ENCODE data around the gene MALRD1.

The MALRD1 gene

GRCh38 chr10:19385846-19386450, 337.3 kb downstream of the MALRD1 start:
- no peak for DNase-seq

GRCh38 chr10:19408924-19409323, 360.3 kb downstream of the MALRD1 start:
- DNase-seq: no peak

- no peak for DNase-seq
These were observed 362.5 kb downstream of the MALRD1 start for GRCh38 chr10:19411119-19411518.

- peak; percentile 67 for DNase-seq
These were observed 363.9 kb downstream of the MALRD1 start for GRCh38 chr10:19412531-19412930.

- no peak for DNase-seq
These were observed 367.6 kb downstream of the MALRD1 start for GRCh38 chr10:19416164-19416563.

GRCh38 chr10:19417740-19418139, 369.1 kb downstream of the MALRD1 start:
- DNase-seq: peak; percentile 50

GRCh38 chr10:19421674-19422073, 373.1 kb downstream of the MALRD1 start:
- peak; percentile 6 for DNase-seq

- no peak for DNase-seq
These were observed 377.4 kb downstream of the MALRD1 start for GRCh38 chr10:19426034-19426433.

GRCh38 chr10:19431622-19432351, 383.2 kb downstream of the MALRD1 start:
- no peak for DNase-seq

- DNase-seq: no peak
These were observed 401.3 kb downstream of the MALRD1 start for GRCh38 chr10:19449860-19450259.

GRCh38 chr10:19451356-19451755, 402.8 kb downstream of the MALRD1 start:
- DNase-seq: no peak

- no peak for DNase-seq
These were observed 403.3 kb downstream of the MALRD1 start for GRCh38 chr10:19451937-19452336.

- no peak for DNase-seq
These were observed 405.4 kb downstream of the MALRD1 start for GRCh38 chr10:19453967-19454366.

- DNase-seq: no peak
These were observed 413.0 kb downstream of the MALRD1 start for GRCh38 chr10:19461588-19461987.

GRCh38 chr10:19466709-19467108, 418.1 kb downstream of the MALRD1 start:
- DNase-seq: no peak

GRCh38 chr10:19468413-19468812, 419.8 kb downstream of the MALRD1 start:
- peak; percentile 20 for DNase-seq

GRCh38 chr10:19469521-19469920, 420.9 kb downstream of the MALRD1 start:
- DNase-seq: no peak

- DNase-seq: no peak
These were observed 431.3 kb downstream of the MALRD1 start for GRCh38 chr10:19479854-19480253.

GRCh38 chr10:19480353-19480752, 431.8 kb downstream of the MALRD1 start:
- DNase-seq: peak; percentile 13

- no peak for DNase-seq
These were observed 434.8 kb downstream of the MALRD1 start for GRCh38 chr10:19483421-19483820.

GRCh38 chr10:19488592-19489280, 440.1 kb downstream of the MALRD1 start:
- DNase-seq: peak; percentile 68

- DNase-seq: no peak
These were observed 442.6 kb downstream of the MALRD1 start for GRCh38 chr10:19491166-19491565.

- DNase-seq: no peak
These were observed 445.3 kb downstream of the MALRD1 start for GRCh38 chr10:19493917-19494316.

- DNase-seq: no peak
These were observed 448.4 kb downstream of the MALRD1 start for GRCh38 chr10:19497026-19497425.
